ENCODE data around the gene DOK4. TPM values are rescaled to one million over a fixed set of nuclear protein-coding genes. Genes with fewer than 3 reads are reported as not detected.

The DOK4 gene
- total and polyA plus RNA-seq, 4 donors = 7.8 to 24.6 (median 18.1) TPM

DNA sequence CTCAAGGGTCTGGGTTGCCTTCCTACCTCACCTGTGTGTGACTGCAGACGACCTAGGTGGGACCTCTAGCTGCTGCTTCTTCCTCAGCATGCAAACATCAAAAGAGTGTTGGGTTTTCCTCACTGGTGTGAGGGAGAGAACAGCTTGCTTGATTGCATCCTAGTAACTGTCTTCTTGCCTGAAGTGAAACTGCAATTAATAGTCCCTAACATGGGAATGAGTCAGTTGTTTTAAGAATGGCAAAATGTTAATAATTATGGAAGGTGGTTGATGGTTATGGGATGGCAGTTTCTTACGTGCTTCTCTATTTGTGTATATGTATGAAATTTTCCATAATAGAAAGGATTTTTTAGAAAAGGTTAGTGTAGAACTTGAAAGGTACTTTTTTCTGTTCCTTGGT, 17.9 kb downstream of the DOK4 start:
- 96% methylated on average over 2 of the region's 2 CpGs for WGBS
- no peak for DNase-seq (ENCODE audit: low spot score)
- Histone ChIP-seq H3K4me1 (ENCODE audit: control insufficient read depth in 4 of 4, insufficient read depth in 4 of 4, low read length in 3 of 4) (peaks cover 6 to 55% (median 46%) of the 10 kb centered on the region in 4 donors), H3K4me3 (ENCODE audit: low read depth in 1 of 3, low read length in 3 of 3) (no peak overlapping the region), H3K36me3 (ENCODE audit: control insufficient read depth in 4 of 4, insufficient read depth in 3 of 4, low read depth in 1 of 4, low read length in 3 of 4) (peaks cover 8 to 50% (median 40%) of the 10 kb centered on the region in 4 donors), H3K27me3 (ENCODE audit: control insufficient read depth in 4 of 4, insufficient read depth in 4 of 4, low read length in 3 of 4) (no peaks in the 10 kb centered on the region), H3K9me3 (ENCODE audit: control insufficient read depth in 4 of 4, low read length in 3 of 4) (no peaks in the 10 kb centered on the region), H3K9ac (ENCODE audit: low read depth in 1 of 2, low read length in 2 of 2) (no peak overlapping the region), H3K27ac (ENCODE audit: low read depth in 1 of 2, low read length in 2 of 2) (no peak overlapping the region)
- TF ChIP-seq RXRA (IDR thresholded peaks at IDR 0.05) (no peak), HNF4A (conservative IDR thresholded peaks at IDR 0.05) (no peak), JUND (IDR thresholded peaks at IDR 0.05) (no peak), EGR1 (IDR thresholded peaks at IDR 0.05; ENCODE audit: low read depth in 2 of 2) (no peak), RAD21 (IDR thresholded peaks at IDR 0.05) (no peak), HNF4G (IDR thresholded peaks at IDR 0.05) (no peak), NR2F2 (IDR thresholded peaks at IDR 0.05) (no peak)
- TF ChIP-seq, protein P1, sequence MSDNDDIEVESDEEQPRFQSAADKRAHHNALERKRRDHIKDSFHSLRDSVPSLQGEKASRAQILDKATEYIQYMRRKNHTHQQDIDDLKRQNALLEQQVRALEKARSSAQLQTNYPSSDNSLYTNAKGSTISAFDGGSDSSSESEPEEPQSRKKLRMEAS (IDR thresholded peaks at IDR 0.05) = no peak

DNA sequence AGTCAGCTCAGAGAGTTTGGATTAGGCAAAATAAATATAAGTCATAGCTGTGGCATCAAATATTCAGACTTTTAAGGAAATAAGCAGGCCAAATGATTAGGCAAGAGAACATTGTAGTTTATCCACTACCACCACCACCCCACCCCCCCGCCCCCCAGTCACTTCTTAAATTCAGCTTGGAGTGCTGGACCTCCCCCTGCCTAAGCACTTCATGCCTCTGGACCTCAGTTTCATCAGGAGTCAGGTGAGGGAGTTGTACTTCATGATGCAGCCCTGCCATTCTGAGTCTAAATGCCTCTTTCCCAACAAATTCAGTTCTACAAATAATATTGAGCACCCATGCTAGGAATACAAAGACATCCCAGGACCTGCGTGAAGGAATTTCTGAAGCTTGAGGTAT, 21.8 kb downstream of the DOK4 start:
- Histone ChIP-seq H3K27ac (ENCODE audit: low read depth in 1 of 2, low read length in 2 of 2) (no peak overlapping the region), H3K9ac (ENCODE audit: low read depth in 1 of 2, low read length in 2 of 2) (no peak overlapping the region), H3K36me3 (ENCODE audit: control insufficient read depth in 4 of 4, insufficient read depth in 3 of 4, low read depth in 1 of 4, low read length in 3 of 4) (peaks cover 11 to 53% (median 41%) of the 10 kb centered on the region in 4 donors), H3K4me3 (ENCODE audit: low read depth in 1 of 3, low read length in 3 of 3) (no peak overlapping the region), H3K4me1 (ENCODE audit: control insufficient read depth in 4 of 4, insufficient read depth in 4 of 4, low read length in 3 of 4) (peaks cover 0 to 24% (median 17%) of the 10 kb centered on the region in 4 donors), H3K27me3 (ENCODE audit: control insufficient read depth in 4 of 4, insufficient read depth in 4 of 4, low read length in 3 of 4) (no peaks in the 10 kb centered on the region), H3K9me3 (ENCODE audit: control insufficient read depth in 4 of 4, low read length in 3 of 4) (no peaks in the 10 kb centered on the region)
- no peak for DNase-seq (ENCODE audit: low spot score)
- WGBS = 95% methylated on average over 2 of the region's 2 CpGs
- TF ChIP-seq, protein P2, sequence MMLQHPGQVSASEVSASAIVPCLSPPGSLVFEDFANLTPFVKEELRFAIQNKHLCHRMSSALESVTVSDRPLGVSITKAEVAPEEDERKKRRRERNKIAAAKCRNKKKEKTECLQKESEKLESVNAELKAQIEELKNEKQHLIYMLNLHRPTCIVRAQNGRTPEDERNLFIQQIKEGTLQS (IDR thresholded peaks at IDR 0.05) = no peak
- TF ChIP-seq, protein P3, sequence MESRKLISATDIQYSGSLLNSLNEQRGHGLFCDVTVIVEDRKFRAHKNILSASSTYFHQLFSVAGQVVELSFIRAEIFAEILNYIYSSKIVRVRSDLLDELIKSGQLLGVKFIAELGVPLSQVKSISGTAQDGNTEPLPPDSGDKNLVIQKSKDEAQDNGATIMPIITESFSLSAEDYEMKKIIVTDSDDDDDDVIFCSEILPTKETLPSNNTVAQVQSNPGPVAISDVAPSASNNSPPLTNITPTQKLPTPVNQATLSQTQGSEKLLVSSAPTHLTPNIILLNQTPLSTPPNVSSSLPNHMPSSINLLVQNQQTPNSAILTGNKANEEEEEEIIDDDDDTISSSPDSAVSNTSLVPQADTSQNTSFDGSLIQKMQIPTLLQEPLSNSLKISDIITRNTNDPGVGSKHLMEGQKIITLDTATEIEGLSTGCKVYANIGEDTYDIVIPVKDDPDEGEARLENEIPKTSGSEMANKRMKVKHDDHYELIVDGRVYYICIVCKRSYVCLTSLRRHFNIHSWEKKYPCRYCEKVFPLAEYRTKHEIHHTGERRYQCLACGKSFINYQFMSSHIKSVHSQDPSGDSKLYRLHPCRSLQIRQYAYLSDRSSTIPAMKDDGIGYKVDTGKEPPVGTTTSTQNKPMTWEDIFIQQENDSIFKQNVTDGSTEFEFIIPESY (IDR thresholded peaks at IDR 0.05) = no peak
- TF ChIP-seq YY1 (IDR thresholded peaks at IDR 0.05) = no peak
- no peak for TF ChIP-seq FOXA1 (IDR thresholded peaks at IDR 0.05)
- no peak for TF ChIP-seq EGR1 (IDR thresholded peaks at IDR 0.05; ENCODE audit: low read depth in 2 of 2)
- no peak for TF ChIP-seq JUND (IDR thresholded peaks at IDR 0.05)
- TF ChIP-seq, protein P4, sequence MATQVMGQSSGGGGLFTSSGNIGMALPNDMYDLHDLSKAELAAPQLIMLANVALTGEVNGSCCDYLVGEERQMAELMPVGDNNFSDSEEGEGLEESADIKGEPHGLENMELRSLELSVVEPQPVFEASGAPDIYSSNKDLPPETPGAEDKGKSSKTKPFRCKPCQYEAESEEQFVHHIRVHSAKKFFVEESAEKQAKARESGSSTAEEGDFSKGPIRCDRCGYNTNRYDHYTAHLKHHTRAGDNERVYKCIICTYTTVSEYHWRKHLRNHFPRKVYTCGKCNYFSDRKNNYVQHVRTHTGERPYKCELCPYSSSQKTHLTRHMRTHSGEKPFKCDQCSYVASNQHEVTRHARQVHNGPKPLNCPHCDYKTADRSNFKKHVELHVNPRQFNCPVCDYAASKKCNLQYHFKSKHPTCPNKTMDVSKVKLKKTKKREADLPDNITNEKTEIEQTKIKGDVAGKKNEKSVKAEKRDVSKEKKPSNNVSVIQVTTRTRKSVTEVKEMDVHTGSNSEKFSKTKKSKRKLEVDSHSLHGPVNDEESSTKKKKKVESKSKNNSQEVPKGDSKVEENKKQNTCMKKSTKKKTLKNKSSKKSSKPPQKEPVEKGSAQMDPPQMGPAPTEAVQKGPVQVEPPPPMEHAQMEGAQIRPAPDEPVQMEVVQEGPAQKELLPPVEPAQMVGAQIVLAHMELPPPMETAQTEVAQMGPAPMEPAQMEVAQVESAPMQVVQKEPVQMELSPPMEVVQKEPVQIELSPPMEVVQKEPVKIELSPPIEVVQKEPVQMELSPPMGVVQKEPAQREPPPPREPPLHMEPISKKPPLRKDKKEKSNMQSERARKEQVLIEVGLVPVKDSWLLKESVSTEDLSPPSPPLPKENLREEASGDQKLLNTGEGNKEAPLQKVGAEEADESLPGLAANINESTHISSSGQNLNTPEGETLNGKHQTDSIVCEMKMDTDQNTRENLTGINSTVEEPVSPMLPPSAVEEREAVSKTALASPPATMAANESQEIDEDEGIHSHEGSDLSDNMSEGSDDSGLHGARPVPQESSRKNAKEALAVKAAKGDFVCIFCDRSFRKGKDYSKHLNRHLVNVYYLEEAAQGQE (IDR thresholded peaks at IDR 0.05) = no peak
- TF ChIP-seq HNF4A (conservative IDR thresholded peaks at IDR 0.05) = no peak
- no peak for TF ChIP-seq HNF4G (IDR thresholded peaks at IDR 0.05)
